TTC549 (cell line): ENCODE measurements around the gene ULK4.
"Not testable (repeated sequence)": the region's sequence is repeated elsewhere in the genome, so short reads cannot be mapped to it uniquely, and the experiment has no call there.

Experiments used
- FAIRE-seq: peaks from 2 replicates; lab custom pipeline; 2012; peaks lifted over from hg19 to GRCh38; lab: Jason Lieb, UNC

ULK4 gene

GRCh38 chr3:41297750-41298149 is 664.2 kb downstream of the ULK4 start:
- FAIRE-seq: no peak

- no peak for FAIRE-seq
Observed at GRCh38 chr3:41296556-41296955, 665.3 kb downstream of the ULK4 start.

- FAIRE-seq: no peak
Observed at GRCh38 chr3:41295740-41296139, 666.2 kb downstream of the ULK4 start.

- no peak for FAIRE-seq
Observed at GRCh38 chr3:41293169-41293681, 668.7 kb downstream of the ULK4 start.

- no peak for FAIRE-seq
Observed at GRCh38 chr3:41290736-41291135, 671.2 kb downstream of the ULK4 start.

GRCh38 chr3:41290306-41290705 is 671.6 kb downstream of the ULK4 start:
- no peak for FAIRE-seq

GRCh38 chr3:41288785-41289184 is 673.1 kb downstream of the ULK4 start:
- FAIRE-seq: no peak

GRCh38 chr3:41286305-41286704 is 675.6 kb downstream of the ULK4 start:
- FAIRE-seq: no peak

GRCh38 chr3:41284934-41285333 is 677.0 kb downstream of the ULK4 start:
- FAIRE-seq: not testable (repeated sequence)

GRCh38 chr3:41277790-41278465 is 684.0 kb downstream of the ULK4 start:
- FAIRE-seq: no peak

GRCh38 chr3:41276191-41276590 is 685.7 kb downstream of the ULK4 start:
- FAIRE-seq: no peak

- FAIRE-seq: no peak
Observed at GRCh38 chr3:41274944-41275668, 686.8 kb downstream of the ULK4 start.

- FAIRE-seq: no peak
Observed at GRCh38 chr3:41272667-41273066, 689.2 kb downstream of the ULK4 start.

- FAIRE-seq: no peak
Observed at GRCh38 chr3:41267975-41268640, 693.8 kb downstream of the ULK4 start.

- no peak for FAIRE-seq
Observed at GRCh38 chr3:41265823-41266273, 696.1 kb downstream of the ULK4 start.

GRCh38 chr3:41265011-41265545 is 696.8 kb downstream of the ULK4 start:
- no peak for FAIRE-seq

- FAIRE-seq: no peak
Observed at GRCh38 chr3:41260063-41260450, 701.8 kb downstream of the ULK4 start.

- FAIRE-seq: no peak
Observed at GRCh38 chr3:41259449-41260062, 702.3 kb downstream of the ULK4 start.

- no peak for FAIRE-seq
Observed at GRCh38 chr3:41258239-41258800, 703.6 kb downstream of the ULK4 start.

- FAIRE-seq: no peak
Observed at GRCh38 chr3:41251593-41251992, 710.3 kb downstream of the ULK4 start.

- FAIRE-seq: no peak
Observed at GRCh38 chr3:41250825-41251224, 711.1 kb downstream of the ULK4 start.

GRCh38 chr3:41249318-41249717 is 712.6 kb downstream of the ULK4 start:
- no peak for FAIRE-seq
